GM21367 (cell line): ENCODE data around the gene PDIA2.

Experiments used
- ATAC-seq: cut with Tn5 transposase; IDR thresholded peaks from one replicate; pipeline ENCODE4 v1.9.1; 2021; ENCODE audit not compliant: unreplicated experiment

PDIA2 gene

GRCh38 chr16:280005-280460, 2.9 kb upstream of the PDIA2 start:
- ATAC-seq, result no peak

GRCh38 chr16:280552-280951, 2.4 kb upstream of the PDIA2 start, which contains the start of gene ARHGDIG:
TSS of gene ARHGDIG (plus strand) at chr16:280591. CDS start at chr16:280681, 90 bp downstream.
- ATAC-seq, result no peak

- ATAC-seq, result no peak
These were observed 1.8 kb upstream of the PDIA2 start for GRCh38 chr16:280991-281659.

- no peak for ATAC-seq
These were observed 1.2 kb upstream of the PDIA2 start for GRCh38 chr16:281660-282255.

- ATAC-seq, result no peak
These were observed 473 bp upstream of the PDIA2 start for GRCh38 chr16:282491-282890.

- ATAC-seq, result no peak
These were observed 1.5 kb downstream of the PDIA2 start for GRCh38 chr16:284204-285120.

GRCh38 chr16:285146-286055, 2.4 kb downstream of the PDIA2 start:
- no peak for ATAC-seq

GRCh38 chr16:286491-287297, 3.7 kb downstream of the PDIA2 start:
- ATAC-seq, result no peak

- ATAC-seq, result no peak
These were observed 4.4 kb downstream of the PDIA2 start for GRCh38 chr16:287298-287811.

- no peak for ATAC-seq
These were observed 5.3 kb downstream of the PDIA2 start for GRCh38 chr16:287981-288920.

GRCh38 chr16:289395-289997, 6.5 kb downstream of the PDIA2 start:
- ATAC-seq, result no peak

- no peak for ATAC-seq
These were observed 7.2 kb downstream of the PDIA2 start for GRCh38 chr16:290015-290680.

- ATAC-seq, result no peak
These were observed 7.9 kb downstream of the PDIA2 start for GRCh38 chr16:290681-291405.

GRCh38 chr16:291539-291938, 8.6 kb downstream of the PDIA2 start:
- ATAC-seq, result no peak

GRCh38 chr16:293043-293775, 10.2 kb downstream of the PDIA2 start:
- ATAC-seq, result no peak

GRCh38 chr16:296276-296675, 13.3 kb downstream of the PDIA2 start:
- no peak for ATAC-seq
